Stromal cell of bone marrow (primary cell): Measurements from ENCODE around the gene POLR1A.

Experiments used
- DNase-seq: peaks from one replicate; pipeline ENCODE4 v3.0.0-alpha.2; 2012; ENCODE audit warnings: low read depth

The POLR1A gene

DNA sequence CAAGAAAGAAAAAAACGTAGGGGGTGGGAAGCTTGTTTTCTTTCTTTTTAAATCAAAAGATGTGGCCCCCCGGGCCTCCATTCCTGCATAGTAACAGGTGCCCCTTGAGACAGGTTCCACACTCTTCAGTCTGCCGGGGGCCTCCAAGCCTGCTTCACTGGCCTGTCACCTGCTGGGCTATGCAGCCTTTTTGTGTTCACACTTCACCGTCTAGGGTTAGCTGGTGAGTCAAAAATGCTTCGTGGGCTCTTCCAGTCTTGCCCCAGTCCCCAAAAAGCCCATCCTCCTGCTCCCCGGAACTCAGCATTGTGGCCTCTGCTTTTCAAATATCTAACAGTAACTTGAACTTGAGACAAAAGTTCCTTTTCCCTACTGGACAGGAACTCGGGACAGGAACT, 67.9 kb downstream of the POLR1A start:
- DNase-seq = no peak

DNA sequence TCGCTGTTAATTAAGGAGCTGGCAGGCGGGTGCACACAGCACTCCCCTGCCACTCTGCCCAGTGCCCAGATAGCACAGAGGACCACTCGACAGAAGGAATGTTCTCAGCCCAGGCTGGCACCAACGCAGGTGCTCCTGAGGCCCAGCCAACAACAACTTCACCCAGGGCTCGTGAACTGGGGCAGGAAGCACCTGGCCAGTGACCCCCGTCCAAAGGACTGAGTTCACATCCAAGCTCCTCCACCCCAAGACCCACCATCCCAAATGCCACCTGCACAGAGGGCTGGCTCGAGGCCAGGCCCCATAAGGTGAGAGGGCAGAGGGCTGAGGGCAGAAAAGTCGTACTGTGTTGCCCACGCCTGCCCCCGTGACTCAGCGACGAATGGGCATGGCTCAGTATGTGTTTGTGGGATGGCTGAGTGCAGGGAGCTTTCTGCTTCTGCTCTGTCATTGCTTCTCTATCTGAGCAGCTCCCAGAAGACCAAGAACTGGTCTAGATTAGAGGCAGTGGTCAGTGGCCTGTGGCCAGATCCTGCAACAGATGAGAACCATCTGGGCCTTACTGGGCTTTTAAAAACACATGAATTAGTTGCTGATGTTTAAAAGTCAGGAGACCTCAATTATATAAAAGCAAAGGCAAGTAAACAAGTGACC, 68.4 kb downstream of the POLR1A start:
- DNase-seq = peak; percentile 95

GRCh38 chr2:86036669-86037138, 69.0 kb downstream of the POLR1A start:
- DNase-seq = no peak

GRCh38 chr2:86035883-86036668, 69.6 kb downstream of the POLR1A start:
- peak; percentile 60 for DNase-seq

DNA sequence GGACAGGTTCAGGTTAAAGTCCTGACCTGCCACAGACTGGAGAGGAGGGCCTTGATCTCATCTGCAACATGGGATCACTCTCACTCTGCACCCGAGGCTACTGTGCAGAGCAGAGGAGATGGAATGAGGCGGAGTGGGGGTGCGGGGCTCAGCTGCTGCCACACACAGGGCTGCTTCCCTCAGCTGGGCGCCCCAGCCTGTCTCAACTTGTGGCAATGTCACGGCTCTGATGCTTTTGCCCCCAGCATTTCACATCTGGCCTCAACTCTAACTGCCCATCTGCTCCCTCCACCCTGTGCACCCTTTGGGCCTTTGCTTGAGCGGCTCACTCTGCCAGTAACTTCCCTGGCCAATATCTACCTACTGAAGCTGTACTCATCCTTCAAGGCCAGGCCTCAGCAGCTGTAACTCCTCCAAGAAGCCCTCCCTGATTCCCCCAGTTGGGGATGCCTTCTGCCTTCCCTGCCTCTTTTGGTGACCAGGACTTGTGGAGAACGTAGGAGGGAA, 70.3 kb downstream of the POLR1A start:
- DNase-seq = no peak

- no peak for DNase-seq
Observed at GRCh38 chr2:86033751-86034692, 71.7 kb downstream of the POLR1A start.

GRCh38 chr2:86032861-86033595, 72.7 kb downstream of the POLR1A start:
- no peak for DNase-seq

GRCh38 chr2:86031606-86032005, 74.1 kb downstream of the POLR1A start:
- no peak for DNase-seq

DNA sequence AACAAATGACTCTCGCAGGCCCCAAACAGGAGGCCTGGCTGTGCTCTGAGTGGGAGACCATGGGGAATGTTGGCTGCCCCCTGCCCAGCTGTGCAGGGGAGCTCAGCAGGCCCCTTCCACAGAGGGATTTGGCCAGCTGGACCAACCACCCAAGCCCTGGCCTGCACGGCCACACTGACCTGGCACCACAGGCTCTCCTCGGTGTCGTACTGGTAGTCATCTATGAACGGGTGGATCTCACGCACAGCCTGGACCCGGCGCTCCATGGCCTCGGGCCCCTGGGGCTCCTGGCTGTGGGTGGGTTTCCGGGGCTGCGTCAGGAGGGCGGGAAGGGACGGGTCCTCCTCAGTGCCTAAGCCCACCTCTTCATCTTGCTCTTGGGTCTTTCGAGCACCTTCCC, 74.5 kb downstream of the POLR1A start:
- no peak for DNase-seq

DNA sequence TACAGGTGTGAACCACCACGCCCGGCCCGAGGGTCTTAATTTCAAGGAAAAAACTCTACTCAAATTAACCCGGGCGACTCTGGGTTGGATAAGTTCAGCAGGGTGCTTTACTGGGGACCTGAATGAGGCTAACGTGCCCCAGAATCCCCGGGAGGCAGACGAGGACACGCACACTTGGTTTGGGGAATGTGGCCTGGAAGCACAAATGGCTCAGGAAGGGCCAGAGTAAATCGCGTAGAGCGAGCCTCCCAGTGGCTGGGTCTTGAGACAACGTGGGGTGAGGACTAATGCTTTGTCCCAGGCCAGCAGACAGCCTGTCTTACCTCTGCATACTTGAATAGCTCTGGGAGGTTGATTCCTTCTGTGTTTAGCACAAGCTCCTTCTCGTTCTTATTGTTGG, 75.8 kb downstream of the POLR1A start:
- DNase-seq = no peak

DNA sequence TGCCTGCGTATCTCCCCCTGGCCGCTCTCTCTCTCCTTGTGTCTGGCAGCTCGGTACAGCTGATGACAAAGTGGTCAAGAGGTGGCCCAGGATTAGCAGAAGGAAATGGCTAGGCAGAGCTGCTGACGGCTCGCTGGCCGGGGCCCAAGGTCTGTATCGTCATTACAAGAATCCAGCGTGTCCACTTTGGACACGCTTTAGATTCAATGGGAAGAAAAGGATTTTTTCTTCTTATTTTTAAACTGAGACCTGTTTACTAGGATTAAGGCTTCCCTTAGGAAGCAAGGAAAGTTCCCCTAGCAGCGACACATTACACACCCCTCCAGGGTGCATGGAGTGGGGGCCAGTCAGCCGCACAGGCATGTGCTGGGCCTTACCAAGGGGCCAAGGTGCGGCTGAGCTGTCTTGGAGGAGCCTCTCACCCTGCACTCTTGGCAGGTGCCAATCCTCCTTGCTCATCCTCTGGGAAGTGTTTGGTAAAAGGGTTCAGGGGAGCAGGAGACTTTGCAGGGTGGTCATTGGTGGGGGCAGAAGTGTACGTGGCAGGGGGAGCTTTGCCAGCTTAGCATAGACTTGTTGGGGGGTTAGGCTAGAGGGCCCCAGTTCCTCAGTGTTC, 76.8 kb downstream of the POLR1A start:
- DNase-seq = no peak

DNA sequence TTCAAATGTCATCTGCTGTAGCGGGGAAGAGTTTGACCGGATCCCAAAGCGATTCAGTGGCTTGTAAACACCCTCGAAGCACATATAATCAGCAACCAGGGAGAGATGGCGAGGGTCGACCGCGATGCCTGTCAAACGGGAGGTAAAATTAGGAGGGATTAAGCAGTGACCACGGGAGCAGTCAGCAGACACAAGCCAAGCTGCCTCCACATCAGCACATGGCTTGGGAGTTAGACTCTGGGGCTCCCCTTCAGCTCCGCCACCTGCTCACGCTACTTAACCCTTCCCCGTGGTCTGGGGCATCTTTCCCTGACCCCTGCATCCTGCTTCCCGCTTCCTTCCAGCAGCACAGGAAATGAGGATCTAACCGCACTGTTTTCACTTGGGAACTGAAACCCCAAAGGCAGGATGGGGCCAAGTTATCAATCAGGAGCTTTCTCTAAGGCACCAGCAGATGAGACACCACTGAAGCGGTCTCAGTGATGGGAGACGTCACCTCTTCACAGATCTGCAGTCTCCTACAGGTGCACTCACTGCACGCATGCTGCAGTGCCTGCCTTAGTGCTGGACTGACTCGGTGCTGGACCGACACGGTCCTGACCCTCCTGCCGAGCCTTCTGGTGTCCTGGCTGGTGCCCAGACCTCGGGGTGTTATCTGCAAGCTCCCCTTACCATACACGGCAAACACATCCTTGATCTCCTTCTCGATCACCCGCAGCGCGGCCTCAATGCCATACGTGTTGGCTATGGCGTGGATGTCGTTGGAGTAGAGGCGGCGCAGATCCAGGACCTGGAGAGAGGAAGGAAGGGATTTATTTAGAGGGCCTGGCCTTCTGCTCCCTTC, 77.5 kb downstream of the POLR1A start:
- DNase-seq = no peak

GRCh38 chr2:86027196-86027921, 78.3 kb downstream of the POLR1A start:
- no peak for DNase-seq

DNA sequence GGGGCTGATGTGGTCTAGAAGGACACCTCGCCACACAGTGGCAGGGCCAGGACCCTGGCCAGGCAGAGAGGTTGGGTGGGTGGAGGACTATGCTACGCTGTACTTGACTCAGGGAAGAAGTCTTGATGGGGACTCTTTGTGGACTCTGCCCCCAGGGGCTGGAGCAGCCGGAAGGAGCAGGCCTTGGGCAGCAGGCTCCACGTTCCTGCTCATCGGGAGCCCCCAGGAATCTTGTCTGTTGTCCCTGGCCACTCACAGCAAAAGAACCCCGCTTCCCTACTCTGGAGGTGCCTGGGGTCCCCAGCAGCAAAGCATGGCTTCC, 79.0 kb downstream of the POLR1A start:
- no peak for DNase-seq

- DNase-seq = no peak
Observed at GRCh38 chr2:86025976-86026743, 79.5 kb downstream of the POLR1A start.

GRCh38 chr2:86025229-86025820, 80.4 kb downstream of the POLR1A start:
- DNase-seq = no peak

DNA sequence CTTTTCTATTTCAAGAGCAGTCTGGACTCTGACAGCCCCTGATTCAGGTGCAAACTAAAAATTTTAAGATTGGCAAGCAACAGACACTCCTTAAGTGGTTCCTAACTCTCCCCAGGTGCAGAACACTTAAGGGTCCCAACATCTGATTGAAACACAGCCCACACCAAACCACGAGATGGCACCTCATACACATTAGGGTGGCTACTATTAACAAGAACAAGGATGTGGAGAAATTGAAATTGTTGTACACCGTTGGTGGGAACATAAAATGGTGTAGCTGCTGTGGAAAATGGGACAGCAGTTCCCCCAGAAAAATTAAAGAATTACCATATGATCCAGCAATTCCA, 82.3 kb downstream of the POLR1A start:
- DNase-seq = no peak

GRCh38 chr2:86022661-86023365, 82.9 kb downstream of the POLR1A start:
- no peak for DNase-seq
